D721Med (cell line): ENCODE results near the gene RPS6KA2.

ENCODE experiments used
- DNase-seq: peaks from one replicate; pipeline ENCODE4 v3.0.0; 2011; ENCODE audit warnings: low spot score; ENCODE audit not compliant: insufficient read length
- FAIRE-seq: peaks from 2 replicates; lab custom pipeline; 2011; peaks lifted over from hg19 to GRCh38; lab: Jason Lieb, UNC
- CTCF ChIP-seq: IDR thresholded peaks from 2 replicates; pipeline ENCODE4 v1.5.1; 2012; ENCODE audit warnings: mild to moderate bottlenecking, control low read depth; ENCODE audit not compliant: insufficient read depth; ENCODE audit errors: missing control alignments

RPS6KA2 gene

GRCh38 chr6:166470863-166471410 lies 156.1 kb downstream of the RPS6KA2 start:
- no peak for FAIRE-seq
- TF ChIP-seq CTCF: no peak
- no peak for DNase-seq

- TF ChIP-seq CTCF: no peak
- DNase-seq: no peak
- FAIRE-seq: no peak
Observed at GRCh38 chr6:166470029-166470862, 156.8 kb downstream of the RPS6KA2 start.

GRCh38 chr6:166469426-166469961 lies 157.6 kb downstream of the RPS6KA2 start:
- no peak for DNase-seq
- no peak for FAIRE-seq
- TF ChIP-seq CTCF: no peak

- no peak for TF ChIP-seq CTCF
- FAIRE-seq (no peak), DNase-seq (no peak)
Observed at GRCh38 chr6:166467436-166468000, 159.5 kb downstream of the RPS6KA2 start.

GRCh38 chr6:166466178-166467122 lies 160.6 kb downstream of the RPS6KA2 start:
- TF ChIP-seq CTCF: no peak
- DNase-seq (no peak), FAIRE-seq (no peak)

GRCh38 chr6:166465671-166466087 lies 161.4 kb downstream of the RPS6KA2 start:
- DNase-seq (no peak), FAIRE-seq (no peak)
- TF ChIP-seq CTCF: no peak
